NCI-H2196 (cell line): ENCODE measurements around the gene RFX5.
A peak's percentile ranks its signal among the peaks of the same experiment; 100 is the strongest.
"Not testable (repeated sequence)": the region's sequence is repeated elsewhere in the genome, so short reads cannot be mapped to it uniquely, and the experiment has no call there.

Source experiments
- DNase-seq: peaks from one replicate; lab custom pipeline; 2025; ENCODE audit not compliant: unreplicated experiment; lab: John Stamatoyannopoulos, UW

RFX5 gene

GRCh38 chr1:151346769-151347522, at the start of gene RFX5:
TSS of gene RFX5 (minus strand) at chr1:151347252. CDS start at chr1:151346320, 932 bp downstream.
- DNase-seq: peak; percentile 97

GRCh38 chr1:151396265-151396664, 49.2 kb upstream of the RFX5 start:
- DNase-seq: not testable (repeated sequence)

- no peak for DNase-seq
Measured at GRCh38 chr1:151393583-151393982, 46.5 kb upstream of the RFX5 start.

GRCh38 chr1:151391079-151391563, 44.1 kb upstream of the RFX5 start:
- no peak for DNase-seq

GRCh38 chr1:151390221-151391078, 43.4 kb upstream of the RFX5 start:
- DNase-seq: not testable (repeated sequence)

GRCh38 chr1:151386002-151386401, 39.0 kb upstream of the RFX5 start:
- DNase-seq: no peak

GRCh38 chr1:151384584-151384983, 37.5 kb upstream of the RFX5 start:
- no peak for DNase-seq

GRCh38 chr1:151377150-151377884, 30.3 kb upstream of the RFX5 start:
- DNase-seq: peak; percentile 32

- DNase-seq: no peak
Measured at GRCh38 chr1:151373196-151373595, 26.1 kb upstream of the RFX5 start.

- peak; percentile 93 for DNase-seq
Measured at GRCh38 chr1:151372058-151372934, 25.2 kb upstream of the RFX5 start, which contains the start of gene SELENBP1. TSS of gene SELENBP1 (minus strand) at chr1:151372705. CDS start at chr1:151372641, 64 bp downstream.

- peak; percentile 82 for DNase-seq
Measured at GRCh38 chr1:151371370-151372057, 24.5 kb upstream of the RFX5 start.

- no peak for DNase-seq
Measured at GRCh38 chr1:151370211-151370911, 23.3 kb upstream of the RFX5 start.

- no peak for DNase-seq
Measured at GRCh38 chr1:151369621-151370048, 22.6 kb upstream of the RFX5 start.

- DNase-seq: no peak
Measured at GRCh38 chr1:151369302-151369610, 22.2 kb upstream of the RFX5 start.

GRCh38 chr1:151368393-151369301, 21.6 kb upstream of the RFX5 start:
- peak; percentile 77 for DNase-seq

GRCh38 chr1:151367658-151368392, 20.8 kb upstream of the RFX5 start:
- no peak for DNase-seq

- no peak for DNase-seq
Measured at GRCh38 chr1:151364996-151365395, 17.9 kb upstream of the RFX5 start.
